K562 (cell line): ENCODE measurements around the gene PSMA7. TPM values are rescaled to one million over a fixed set of nuclear protein-coding genes. Genes with fewer than 3 reads are reported as not detected.

Experiments used
- CCNT2 ChIP-seq: IDR thresholded peaks from 2 replicates; pipeline ENCODE4 v1.6.1; 2011; ENCODE audit warnings: borderline replicate concordance, low read depth, mild to moderate bottlenecking, moderate library complexity, mixed read lengths, low read length; ENCODE audit not compliant: insufficient read length; ENCODE audit errors: extremely low read depth
- COPS2 ChIP-seq: fragments of 450-650 bp; conservative IDR thresholded peaks from 2 replicates; pipeline ENCODE4 v1.6.1; 2016; ENCODE audit warnings: mild to moderate bottlenecking, moderate library complexity
- CXXC5 ChIP-seq: fragments of 250-450 bp; sonication (Bioruptor Pico); IDR thresholded peaks from 2 replicates; pipeline ENCODE4 v1.8.0; 2022; ENCODE audit warnings: inconsistent platforms, mild to moderate bottlenecking, moderate library complexity
- ETV5 ChIP-seq: sonication (generic); formaldehyde crosslinking; IDR thresholded peaks from 2 replicates; pipeline ENCODE4 v1.4.0; 2020; ENCODE audit warnings: low read depth, mild to moderate bottlenecking, missing genetic modification reagents
- FOXA1 ChIP-seq: fragments of 450-650 bp; IDR thresholded peaks from 2 replicates; pipeline ENCODE4 v1.6.1; 2016; ENCODE audit warnings: mild to moderate bottlenecking, borderline replicate concordance
- HDAC6 ChIP-seq: IDR thresholded peaks from 2 replicates; pipeline ENCODE4 v1.6.1; 2012; ENCODE audit warnings: low read depth, mild to moderate bottlenecking, control low read depth, inconsistent platforms, low read length, moderate library complexity
- KDM5B ChIP-seq: fragments of 200-600 bp; sonication (generic); IDR thresholded peaks from 2 replicates; pipeline ENCODE4 v1.6.1; 2012; ENCODE audit warnings: low read depth, mild to moderate bottlenecking, moderate library complexity, low read length, control low read depth, inconsistent platforms; ENCODE audit not compliant: insufficient replicate concordance
- MXI1 ChIP-seq: IDR thresholded peaks from 2 replicates; pipeline ENCODE4 v1.6.1; 2011; ENCODE audit warnings: low read depth, mild to moderate bottlenecking, improper control_type of control experiment, low read length
- NRF1 ChIP-seq, 2 experiments: fragments of 450-650 bp; IDR thresholded peaks in 1 of 2; conservative IDR thresholded peaks in 1 of 2; 2 replicates each; pipeline ENCODE4 v1.6.1; 2014; ENCODE audit warnings: mild to moderate bottlenecking in 2 of 2
- RBM17 ChIP-seq: fragments of 200-400 bp; formaldehyde crosslinking; IDR thresholded peaks from 2 replicates; pipeline ENCODE4 v1.6.1; 2017; ENCODE audit warnings: low read depth, mild to moderate bottlenecking, low read length, borderline replicate concordance
- polyA plus RNA-seq, 8 experiments: library from polyadenylated mRNA; depleted of rRNA in 4 of 8; stranded (reverse) in 5 of 8; unstranded in 3 of 8; fragments of >200 nt; fragmentation: Nextera tagmentation in 2 of 8; fragmentation: Illumina TruSeq in 1 of 8; extraction: Ambion mirVana in 2 of 8; extraction: Trizol in 1 of 8; gene quantifications; 2 replicates each; pipeline versions ENCODE4 v1.2.1 to v1.2.3, GENCODE V29; 2011 to 2014; ENCODE audit warnings: inconsistent platforms in 1 of 8, missing spikeins in 1 of 8
- total RNA-seq, 7 experiments: library from RNA; depleted of rRNA in 6 of 7; stranded (reverse); fragments of >200 nt in 6 of 7; fragmentation: Illumina TruSeq in 2 of 7; extraction: Trizol in 2 of 7; gene quantifications; 2 replicates each; pipeline versions ENCODE4 v1.2.1 to v1.2.3, GENCODE V29; 2011 to 2021; ENCODE audit warnings: low replicate concordance in 1 of 7
- TF ChIP-seq, protein P1 (sequence below): fragments of 450-650 bp; conservative IDR thresholded peaks from 2 replicates; pipeline ENCODE4 v1.6.1; 2016; ENCODE audit warnings: missing genetic modification characterization, low read depth, mild to moderate bottlenecking, missing compliant biosample characterization, moderate library complexity
- TF ChIP-seq, protein P2 (sequence below): fragments of 450-650 bp; IDR thresholded peaks from 2 replicates; pipeline ENCODE4 v1.6.1; 2018; ENCODE audit not compliant: partially characterized antibody
- TF ChIP-seq, protein P3 (sequence below): IDR thresholded peaks from 3 replicates; pipeline ENCODE4 v1.6.1; 2011; ENCODE audit warnings: borderline replicate concordance, mild to moderate bottlenecking, moderate library complexity; ENCODE audit not compliant: insufficient read length; ENCODE audit errors: extremely low read depth
- TF ChIP-seq, protein P4 (sequence below): fragments of 450-650 bp; formaldehyde crosslinking; IDR thresholded peaks from 2 replicates; pipeline ENCODE4 v1.4.0; 2020; ENCODE audit warnings: mild to moderate bottlenecking

Gene PSMA7
- total and polyA plus RNA-seq, 9 of the 15 experiments (the other 6 are each of a cell fraction or from before 2014, with no cell fraction given), result 257 to 510 (median 393) TPM

- TF ChIP-seq CCNT2, result peak; percentile 53
- TF ChIP-seq HDAC6, result peak; percentile 81; the same call in 1 of the 2 replicates
- no peak for TF ChIP-seq KDM5B
- TF ChIP-seq, protein P1, sequence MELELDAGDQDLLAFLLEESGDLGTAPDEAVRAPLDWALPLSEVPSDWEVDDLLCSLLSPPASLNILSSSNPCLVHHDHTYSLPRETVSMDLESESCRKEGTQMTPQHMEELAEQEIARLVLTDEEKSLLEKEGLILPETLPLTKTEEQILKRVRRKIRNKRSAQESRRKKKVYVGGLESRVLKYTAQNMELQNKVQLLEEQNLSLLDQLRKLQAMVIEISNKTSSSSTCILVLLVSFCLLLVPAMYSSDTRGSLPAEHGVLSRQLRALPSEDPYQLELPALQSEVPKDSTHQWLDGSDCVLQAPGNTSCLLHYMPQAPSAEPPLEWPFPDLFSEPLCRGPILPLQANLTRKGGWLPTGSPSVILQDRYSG, result no peak
- no peak for TF ChIP-seq RBM17
- TF ChIP-seq, protein P2, sequence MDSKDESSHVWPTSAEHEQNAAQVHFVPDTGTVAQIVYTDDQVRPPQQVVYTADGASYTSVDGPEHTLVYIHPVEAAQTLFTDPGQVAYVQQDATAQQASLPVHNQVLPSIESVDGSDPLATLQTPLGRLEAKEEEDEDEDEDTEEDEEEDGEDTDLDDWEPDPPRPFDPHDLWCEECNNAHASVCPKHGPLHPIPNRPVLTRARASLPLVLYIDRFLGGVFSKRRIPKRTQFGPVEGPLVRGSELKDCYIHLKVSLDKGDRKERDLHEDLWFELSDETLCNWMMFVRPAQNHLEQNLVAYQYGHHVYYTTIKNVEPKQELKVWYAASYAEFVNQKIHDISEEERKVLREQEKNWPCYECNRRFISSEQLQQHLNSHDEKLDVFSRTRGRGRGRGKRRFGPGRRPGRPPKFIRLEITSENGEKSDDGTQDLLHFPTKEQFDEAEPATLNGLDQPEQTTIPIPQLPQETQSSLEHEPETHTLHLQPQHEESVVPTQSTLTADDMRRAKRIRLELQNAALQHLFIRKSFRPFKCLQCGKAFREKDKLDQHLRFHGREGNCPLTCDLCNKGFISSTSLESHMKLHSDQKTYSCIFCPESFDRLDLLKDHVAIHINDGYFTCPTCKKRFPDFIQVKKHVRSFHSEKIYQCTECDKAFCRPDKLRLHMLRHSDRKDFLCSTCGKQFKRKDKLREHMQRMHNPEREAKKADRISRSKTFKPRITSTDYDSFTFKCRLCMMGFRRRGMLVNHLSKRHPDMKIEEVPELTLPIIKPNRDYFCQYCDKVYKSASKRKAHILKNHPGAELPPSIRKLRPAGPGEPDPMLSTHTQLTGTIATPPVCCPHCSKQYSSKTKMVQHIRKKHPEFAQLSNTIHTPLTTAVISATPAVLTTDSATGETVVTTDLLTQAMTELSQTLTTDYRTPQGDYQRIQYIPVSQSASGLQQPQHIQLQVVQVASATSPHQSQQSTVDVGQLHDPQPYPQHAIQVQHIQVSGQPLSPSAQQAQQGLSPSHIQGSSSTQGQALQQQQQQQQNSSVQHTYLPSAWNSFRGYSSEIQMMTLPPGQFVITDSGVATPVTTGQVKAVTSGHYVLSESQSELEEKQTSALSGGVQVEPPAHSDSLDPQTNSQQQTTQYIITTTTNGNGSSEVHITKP, result peak; percentile 67
- TF ChIP-seq COPS2, result no peak
- TF ChIP-seq, protein P3, sequence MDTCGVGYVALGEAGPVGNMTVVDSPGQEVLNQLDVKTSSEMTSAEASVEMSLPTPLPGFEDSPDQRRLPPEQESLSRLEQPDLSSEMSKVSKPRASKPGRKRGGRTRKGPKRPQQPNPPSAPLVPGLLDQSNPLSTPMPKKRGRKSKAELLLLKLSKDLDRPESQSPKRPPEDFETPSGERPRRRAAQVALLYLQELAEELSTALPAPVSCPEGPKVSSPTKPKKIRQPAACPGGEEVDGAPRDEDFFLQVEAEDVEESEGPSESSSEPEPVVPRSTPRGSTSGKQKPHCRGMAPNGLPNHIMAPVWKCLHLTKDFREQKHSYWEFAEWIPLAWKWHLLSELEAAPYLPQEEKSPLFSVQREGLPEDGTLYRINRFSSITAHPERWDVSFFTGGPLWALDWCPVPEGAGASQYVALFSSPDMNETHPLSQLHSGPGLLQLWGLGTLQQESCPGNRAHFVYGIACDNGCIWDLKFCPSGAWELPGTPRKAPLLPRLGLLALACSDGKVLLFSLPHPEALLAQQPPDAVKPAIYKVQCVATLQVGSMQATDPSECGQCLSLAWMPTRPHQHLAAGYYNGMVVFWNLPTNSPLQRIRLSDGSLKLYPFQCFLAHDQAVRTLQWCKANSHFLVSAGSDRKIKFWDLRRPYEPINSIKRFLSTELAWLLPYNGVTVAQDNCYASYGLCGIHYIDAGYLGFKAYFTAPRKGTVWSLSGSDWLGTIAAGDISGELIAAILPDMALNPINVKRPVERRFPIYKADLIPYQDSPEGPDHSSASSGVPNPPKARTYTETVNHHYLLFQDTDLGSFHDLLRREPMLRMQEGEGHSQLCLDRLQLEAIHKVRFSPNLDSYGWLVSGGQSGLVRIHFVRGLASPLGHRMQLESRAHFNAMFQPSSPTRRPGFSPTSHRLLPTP, result no peak
- TF ChIP-seq ETV5, result 0 out of 2 replicates have a peak, but pooled peaks have one; percentile 58
- TF ChIP-seq CXXC5 (CRISPR knock-in tag), result peak; percentile 82
- peak in 1 of 2 experiments; percentile 42; a peak in 3 of 4 replicates for TF ChIP-seq NRF1 (conservative IDR thresholded peaks at IDR 0.05 in 1 of 2, IDR thresholded peaks at IDR 0.05 in 1 of 2)
- TF ChIP-seq FOXA1, result no peak
- 0 out of 2 replicates have a peak, but pooled peaks have one; percentile 33 for TF ChIP-seq MXI1
- TF ChIP-seq, protein P4, sequence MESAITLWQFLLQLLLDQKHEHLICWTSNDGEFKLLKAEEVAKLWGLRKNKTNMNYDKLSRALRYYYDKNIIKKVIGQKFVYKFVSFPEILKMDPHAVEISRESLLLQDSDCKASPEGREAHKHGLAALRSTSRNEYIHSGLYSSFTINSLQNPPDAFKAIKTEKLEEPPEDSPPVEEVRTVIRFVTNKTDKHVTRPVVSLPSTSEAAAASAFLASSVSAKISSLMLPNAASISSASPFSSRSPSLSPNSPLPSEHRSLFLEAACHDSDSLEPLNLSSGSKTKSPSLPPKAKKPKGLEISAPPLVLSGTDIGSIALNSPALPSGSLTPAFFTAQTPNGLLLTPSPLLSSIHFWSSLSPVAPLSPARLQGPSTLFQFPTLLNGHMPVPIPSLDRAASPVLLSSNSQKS (CRISPR knock-in tag), result no peak
Observed at GRCh38 chr20:62143957-62144825, 997 bp upstream of the PSMA7 start (continued).
